Mesodermal cell (in vitro differentiated cells): ENCODE data around the gene TIMM17B.

Experiments
- H3K27ac ChIP-seq: 2 replicates; pipeline ENCODE4 v1.7.0; 2013; ENCODE audit warnings: mild to moderate bottlenecking, low read depth, low read length, moderate library complexity; ENCODE audit not compliant: severe bottlenecking
- H3K36me3 ChIP-seq: 2 replicates; pipeline ENCODE4 v1.7.1; 2013; ENCODE audit warnings: mild to moderate bottlenecking, low read length, moderate library complexity; ENCODE audit not compliant: control insufficient read depth, insufficient read depth
- H3K4me1 ChIP-seq: one replicate; pipeline ENCODE4 v1.7.1; 2013; ENCODE audit warnings: mild to moderate bottlenecking, low read length; ENCODE audit not compliant: insufficient read depth, control insufficient read depth, poor library complexity, severe bottlenecking
- H3K4me3 ChIP-seq: 2 replicates; pipeline ENCODE4 v1.7.0; 2013; ENCODE audit warnings: low read length, control low read depth, mild to moderate bottlenecking; ENCODE audit not compliant: insufficient read depth, poor library complexity, severe bottlenecking; ENCODE audit errors: extremely low read depth
- H3K9me3 ChIP-seq: 2 replicates; pipeline ENCODE4 v1.7.1; 2013; ENCODE audit warnings: mild to moderate bottlenecking, low read length, moderate library complexity; ENCODE audit not compliant: control insufficient read depth
- WGBS, 2 experiments: methylation state at CpG; one replicate each; pipeline ENCODE4 v1.1.5; 2013; ENCODE audit warnings: missing lambda C conversion rate in 2 of 2; ENCODE audit not compliant: insufficient coverage in 2 of 2; 5-methylcytosine and 5-hydroxymethylcytosine counted together

TIMM17B gene

GRCh38 chrX:48904626-48905025 lies 7.1 kb upstream of the TIMM17B start:
- no peak overlapping the region for H3K4me3 ChIP-seq
- peaks cover 2% of the 10 kb centered on the region for H3K4me1 ChIP-seq
- 96 to 100% methylated on average over 8 to 11 of the region's 14 CpGs for WGBS, 2 experiments
- no peaks in the 10 kb centered on the region for H3K9me3 ChIP-seq
- no peak overlapping the region for H3K27ac ChIP-seq
- peaks cover 51% of the 10 kb centered on the region for H3K36me3 ChIP-seq

DNA sequence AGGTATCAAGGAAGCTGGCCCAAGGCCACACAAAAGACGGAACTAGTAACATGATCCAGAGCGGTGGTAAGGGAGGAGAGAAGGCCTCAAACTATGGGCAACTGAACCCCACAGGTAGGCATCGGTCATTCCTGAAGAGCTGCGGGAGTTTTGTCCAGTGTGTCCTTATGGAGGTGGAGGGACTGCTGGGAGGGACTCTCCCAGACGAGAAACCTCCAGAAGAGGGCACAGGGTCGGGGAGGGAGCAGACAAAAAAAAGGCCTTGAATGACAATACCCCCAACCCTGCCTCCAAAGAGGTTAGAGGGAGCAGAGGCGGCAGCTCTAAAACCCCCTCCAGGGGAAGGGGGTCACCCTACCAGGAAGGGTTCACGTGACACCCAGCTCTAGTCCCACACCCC lies 6.6 kb upstream of the TIMM17B start:
- Histone ChIP-seq H3K27ac (no peak overlapping the region), H3K36me3 (peaks cover 51% of the 10 kb centered on the region), H3K9me3 (no peaks in the 10 kb centered on the region), H3K4me1 (peaks cover 2% of the 10 kb centered on the region), H3K4me3 (no peak overlapping the region)
- WGBS, 2 experiments = 75 to 100% methylated on average over 3 to 4 of the region's 8 CpGs

DNA sequence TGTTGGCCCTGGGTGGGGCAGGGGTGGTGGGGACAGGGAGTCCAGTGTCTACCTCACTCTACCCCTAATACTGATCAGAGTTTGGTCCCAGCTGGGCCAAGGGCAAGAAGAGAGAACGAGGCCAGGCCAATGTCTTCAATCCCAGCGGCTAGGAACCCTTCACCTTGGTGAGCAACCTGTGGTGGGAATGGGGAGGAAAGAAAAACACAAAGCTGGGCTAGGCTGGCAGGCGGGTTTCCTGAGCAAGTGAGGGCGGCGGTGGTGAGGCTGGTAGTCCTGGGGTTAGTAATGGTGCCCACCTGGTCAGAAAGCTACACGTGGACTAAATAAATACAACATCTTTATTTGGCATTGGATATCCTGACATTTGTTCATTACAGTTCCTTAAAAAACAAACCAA lies 5.7 kb upstream of the TIMM17B start:
- peaks cover 48% of the 10 kb centered on the region for H3K36me3 ChIP-seq
- H3K4me1 ChIP-seq = peaks cover 2% of the 10 kb centered on the region
- WGBS, 2 experiments = 100% methylated on average over 2 of the region's 6 CpGs; no CpG with 5 or more reads in 1 of the 2 experiments
- H3K27ac ChIP-seq = no peak overlapping the region
- no peak overlapping the region for H3K4me3 ChIP-seq
- H3K9me3 ChIP-seq = no peaks in the 10 kb centered on the region

DNA sequence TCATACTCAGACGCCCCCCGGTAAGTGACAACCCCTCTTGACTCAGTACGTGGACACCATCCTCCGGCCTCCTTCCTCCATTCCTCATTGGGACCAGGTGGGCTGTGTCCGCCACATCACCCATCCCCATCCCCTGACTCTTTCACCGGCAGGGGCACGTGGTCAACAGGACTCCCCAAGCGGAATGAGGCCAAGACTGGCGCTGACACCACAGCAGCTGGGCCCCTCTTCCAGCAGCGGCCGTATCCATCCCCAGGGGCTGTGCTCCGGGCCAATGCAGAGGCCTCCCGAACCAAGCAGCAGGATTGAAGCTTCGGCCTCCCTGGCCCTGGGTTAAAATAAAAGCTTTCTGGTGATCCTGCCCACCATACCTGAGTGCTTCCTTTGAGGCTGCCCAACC lies 5.2 kb upstream of the TIMM17B start:
- H3K9me3 ChIP-seq = no peaks in the 10 kb centered on the region
- peaks cover 2% of the 10 kb centered on the region for H3K4me1 ChIP-seq
- H3K27ac ChIP-seq = no peak overlapping the region
- 95% methylated on average over 10 of the region's 14 CpGs; no CpG with 5 or more reads in 1 of the 2 experiments for WGBS, 2 experiments
- H3K36me3 ChIP-seq = peaks cover 47% of the 10 kb centered on the region
- no peak overlapping the region for H3K4me3 ChIP-seq

DNA sequence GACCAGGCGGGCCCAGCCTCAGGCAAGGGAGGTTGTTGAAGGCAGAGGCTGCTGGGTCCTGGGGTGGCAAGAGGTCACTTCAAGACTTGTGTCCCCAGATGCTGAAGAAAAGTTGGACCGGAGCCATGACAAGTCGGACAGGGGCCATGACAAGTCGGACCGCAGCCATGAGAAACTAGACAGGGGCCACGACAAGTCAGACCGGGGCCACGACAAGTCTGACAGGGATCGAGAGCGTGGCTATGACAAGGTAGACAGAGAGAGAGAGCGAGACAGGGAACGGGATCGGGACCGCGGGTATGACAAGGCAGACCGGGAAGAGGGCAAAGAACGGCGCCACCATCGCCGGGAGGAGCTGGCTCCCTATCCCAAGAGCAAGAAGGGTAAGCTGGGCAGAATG lies 4.6 kb upstream of the TIMM17B start:
- Histone ChIP-seq H3K4me3 (no peak overlapping the region), H3K4me1 (peaks cover 2% of the 10 kb centered on the region), H3K9me3 (no peaks in the 10 kb centered on the region), H3K27ac (no peak overlapping the region), H3K36me3 (peaks cover 47% of the 10 kb centered on the region)
- WGBS, 2 experiments = 97 to 98% methylated on average over 10 to 19 of the region's 20 CpGs

- no peak overlapping the region for H3K4me3 ChIP-seq
- no peaks in the 10 kb centered on the region for H3K9me3 ChIP-seq
- H3K27ac ChIP-seq = no peak overlapping the region
- peaks cover 2% of the 10 kb centered on the region for H3K4me1 ChIP-seq
- H3K36me3 ChIP-seq = peaks cover 44% of the 10 kb centered on the region
- WGBS, 2 experiments = 80 to 100% methylated on average over 1 to 3 of the region's 7 CpGs
These were observed 3.5 kb upstream of the TIMM17B start for GRCh38 chrX:48901069-48901468.

- Histone ChIP-seq H3K36me3 (peaks cover 40% of the 10 kb centered on the region), H3K4me3 (no peak overlapping the region), H3K4me1 (peaks cover 1% of the 10 kb centered on the region), H3K9me3 (no peaks in the 10 kb centered on the region), H3K27ac (no peak overlapping the region)
- 82 to 86% methylated on average over 2 to 4 of the region's 8 CpGs for WGBS, 2 experiments
These were observed 1.5 kb upstream of the TIMM17B start for GRCh38 chrX:48899078-48899410.

GRCh38 chrX:48897157-48897624 lies 377 bp downstream of the TIMM17B start:
- H3K4me3 ChIP-seq = peak overlapping the region; percentile 58
- H3K27ac ChIP-seq = peak overlapping the region; percentile 92
- H3K4me1 ChIP-seq = no peaks in the 10 kb centered on the region
- 0 to 1% methylated on average over 17 to 19 of the region's 38 CpGs for WGBS, 2 experiments
- no peaks in the 10 kb centered on the region for H3K9me3 ChIP-seq
- peaks cover 44% of the 10 kb centered on the region for H3K36me3 ChIP-seq

DNA sequence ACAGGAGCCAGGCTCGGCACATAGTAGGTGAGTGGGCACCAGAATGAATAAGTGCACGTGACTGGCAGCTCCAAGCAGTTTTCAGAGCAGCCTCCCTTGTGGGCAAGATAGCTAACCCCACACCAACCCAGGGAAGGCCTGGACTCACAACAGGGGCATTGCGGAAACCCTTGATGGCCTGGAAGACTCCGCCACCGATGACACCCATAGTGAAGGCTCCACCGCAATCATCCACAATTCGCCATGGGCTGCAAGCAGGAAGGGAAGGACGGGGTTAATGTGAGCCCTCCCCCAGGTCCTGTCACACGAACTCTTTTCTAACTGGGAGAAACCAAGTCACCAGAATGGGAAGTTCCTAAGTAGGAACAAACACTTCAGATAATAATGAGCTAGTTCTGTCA lies 957 bp downstream of the TIMM17B start:
- WGBS, 2 experiments = no CpG with 5 or more reads among the region's 9 CpGs
- Histone ChIP-seq H3K27ac (peak overlapping the region; percentile 92), H3K4me1 (no peaks in the 10 kb centered on the region), H3K36me3 (peaks cover 38% of the 10 kb centered on the region), H3K9me3 (no peaks in the 10 kb centered on the region), H3K4me3 (peak overlapping the region; percentile 58)

DNA sequence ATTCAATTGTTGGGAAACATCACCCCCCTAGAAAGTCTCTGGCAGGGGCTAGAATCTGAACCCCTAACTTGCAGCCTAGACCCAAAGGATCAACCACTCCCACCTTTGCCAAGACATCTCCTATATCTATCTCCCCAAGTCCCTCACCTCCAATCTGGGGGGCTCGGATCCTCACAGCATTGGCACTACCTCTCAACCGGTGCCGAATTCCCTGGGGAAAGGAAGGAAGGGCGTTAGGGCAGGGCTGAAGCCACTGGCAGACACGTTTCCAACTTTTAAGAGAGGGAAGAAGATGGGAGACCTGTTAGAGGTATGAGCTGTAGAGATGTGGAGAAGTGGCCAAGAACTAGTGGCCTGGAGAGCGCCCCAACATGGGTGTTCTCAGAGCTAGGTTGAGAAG lies 2.7 kb downstream of the TIMM17B start:
- H3K4me3 ChIP-seq = no peak overlapping the region
- no peaks in the 10 kb centered on the region for H3K9me3 ChIP-seq
- peaks cover 27% of the 10 kb centered on the region for H3K36me3 ChIP-seq
- H3K4me1 ChIP-seq = no peaks in the 10 kb centered on the region
- no CpG with 5 or more reads among the region's 6 CpGs for WGBS, 2 experiments
- no peak overlapping the region for H3K27ac ChIP-seq

- Histone ChIP-seq H3K9me3 (no peaks in the 10 kb centered on the region), H3K27ac (no peak overlapping the region), H3K36me3 (peaks cover 18% of the 10 kb centered on the region), H3K4me1 (no peaks in the 10 kb centered on the region), H3K4me3 (no peak overlapping the region)
- 100% methylated on average over 4 of the region's 16 CpGs for WGBS, 2 experiments
These were observed 3.8 kb downstream of the TIMM17B start for GRCh38 chrX:48893556-48894348.
